GM21786 (cell line): ENCODE measurements around the gene ACLY.

Experiments
- ATAC-seq: cut with Tn5 transposase; IDR thresholded peaks from one replicate; pipeline ENCODE4 v1.9.1; 2021; ENCODE audit not compliant: unreplicated experiment

The ACLY gene

GRCh38 chr17:41918314-41919164 is at the start of gene ACLY:
ACLY (minus strand) TSS chr17:41918951; CDS start chr17:41913873, 5,078 bp downstream.
- peak; percentile 92 for ATAC-seq

DNA sequence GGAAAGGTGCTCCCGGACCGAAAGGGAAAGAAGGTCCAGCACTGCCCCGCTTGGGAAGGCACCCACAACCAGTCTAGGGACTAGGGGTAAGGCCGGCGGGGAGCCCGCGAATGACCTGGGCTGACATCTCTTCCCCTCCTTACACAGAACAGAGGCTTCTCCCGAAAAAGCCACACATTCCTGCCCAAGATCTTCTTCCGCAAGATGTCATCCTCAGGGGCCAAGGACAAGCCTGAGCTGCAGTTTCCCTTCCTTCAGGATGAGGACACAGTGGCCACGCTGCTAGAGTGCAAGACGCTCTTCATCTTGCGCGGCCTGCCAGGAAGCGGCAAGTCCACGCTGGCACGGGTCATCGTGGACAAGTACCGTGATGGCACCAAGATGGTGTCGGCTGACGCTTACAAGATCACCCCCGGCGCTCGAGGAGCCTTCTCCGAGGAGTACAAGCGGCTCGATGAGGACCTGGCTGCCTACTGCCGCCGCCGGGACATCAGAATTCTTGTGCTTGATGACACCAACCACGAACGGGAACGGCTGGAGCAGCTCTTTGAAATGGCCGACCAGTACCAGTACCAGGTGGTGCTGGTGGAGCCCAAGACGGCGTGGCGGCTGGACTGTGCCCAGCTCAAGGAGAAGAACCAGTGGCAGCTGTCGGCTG is 49.3 kb upstream of the ACLY start:
- ATAC-seq: no peak

DNA sequence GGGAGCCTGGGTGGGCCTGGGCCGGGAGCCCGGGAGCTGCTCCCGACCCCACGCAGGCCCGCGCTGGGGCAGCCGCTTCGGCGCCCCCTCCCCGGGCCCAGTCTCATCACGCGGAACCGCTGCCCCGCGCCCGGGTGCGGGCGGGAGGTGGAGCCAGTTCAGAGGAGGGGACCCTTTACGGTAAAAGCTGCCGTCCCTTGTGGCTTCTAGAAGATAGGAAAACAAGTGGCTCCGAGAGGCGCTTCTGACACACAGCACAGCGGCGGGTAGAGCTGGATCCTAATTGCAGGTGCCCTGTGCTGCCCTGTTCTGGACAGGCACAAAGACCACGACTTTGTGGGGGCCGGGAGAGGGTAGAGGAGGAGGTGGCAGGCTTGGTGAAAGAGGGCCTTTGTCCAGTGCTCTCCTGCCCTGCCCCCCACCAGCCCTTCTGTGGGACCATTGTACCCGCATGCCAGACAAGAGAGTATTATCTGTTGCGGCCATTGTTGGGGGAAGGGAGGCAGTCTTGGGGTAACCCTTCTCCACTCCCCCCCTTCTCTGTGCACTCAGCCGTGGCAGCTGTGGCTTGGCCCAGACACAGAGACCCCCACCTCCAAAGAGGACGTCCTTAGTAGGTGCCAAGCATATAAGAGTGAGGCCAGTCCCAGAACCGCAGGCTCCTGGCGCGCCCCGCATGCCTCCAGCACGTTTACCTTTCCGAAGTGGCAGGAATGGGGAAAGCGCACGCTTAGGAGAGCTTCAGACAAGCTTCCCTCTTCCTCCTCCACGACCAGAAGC is 48.6 kb upstream of the ACLY start:
- no peak for ATAC-seq

DNA sequence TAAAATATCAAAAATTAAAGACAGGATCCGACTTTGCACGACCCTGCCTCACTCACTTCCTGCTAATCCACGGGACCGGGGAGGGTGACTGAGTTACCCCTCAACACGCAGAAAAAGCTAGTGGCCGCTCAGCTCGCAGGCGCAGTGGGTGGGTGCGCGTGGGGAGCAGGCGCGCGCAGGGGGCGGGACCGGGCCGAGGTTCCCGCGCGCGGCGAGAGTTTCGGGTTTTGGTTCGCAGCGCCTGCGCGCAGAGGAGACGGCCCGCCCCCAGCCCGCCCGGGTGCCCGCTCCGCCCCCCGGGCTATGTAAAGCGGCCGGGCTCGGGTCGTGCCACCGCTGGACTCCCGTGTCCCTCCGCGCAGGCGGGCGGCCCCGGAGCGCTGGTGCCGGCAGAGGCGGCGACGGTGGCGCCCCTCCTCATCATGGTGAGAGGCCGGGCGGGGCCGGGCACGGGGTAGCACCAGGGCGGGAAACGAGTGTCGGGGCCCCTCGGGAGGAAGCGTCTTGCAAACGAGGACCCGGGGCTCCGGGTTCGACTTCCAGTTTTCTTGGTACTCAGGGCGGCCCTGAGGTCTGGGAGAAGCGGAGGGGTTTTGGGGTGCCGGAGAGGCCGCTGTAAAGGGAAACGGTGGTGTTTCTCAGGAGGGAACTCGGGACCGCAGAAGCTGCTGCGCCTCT is 47.9 kb upstream of the ACLY start, which contains the start of gene CNP:
CNP (plus strand) TSS at position 333 of the 678 bp plus-strand sequence; CDS start at position 423, 90 bp downstream.
- peak; percentile 45 for ATAC-seq

DNA sequence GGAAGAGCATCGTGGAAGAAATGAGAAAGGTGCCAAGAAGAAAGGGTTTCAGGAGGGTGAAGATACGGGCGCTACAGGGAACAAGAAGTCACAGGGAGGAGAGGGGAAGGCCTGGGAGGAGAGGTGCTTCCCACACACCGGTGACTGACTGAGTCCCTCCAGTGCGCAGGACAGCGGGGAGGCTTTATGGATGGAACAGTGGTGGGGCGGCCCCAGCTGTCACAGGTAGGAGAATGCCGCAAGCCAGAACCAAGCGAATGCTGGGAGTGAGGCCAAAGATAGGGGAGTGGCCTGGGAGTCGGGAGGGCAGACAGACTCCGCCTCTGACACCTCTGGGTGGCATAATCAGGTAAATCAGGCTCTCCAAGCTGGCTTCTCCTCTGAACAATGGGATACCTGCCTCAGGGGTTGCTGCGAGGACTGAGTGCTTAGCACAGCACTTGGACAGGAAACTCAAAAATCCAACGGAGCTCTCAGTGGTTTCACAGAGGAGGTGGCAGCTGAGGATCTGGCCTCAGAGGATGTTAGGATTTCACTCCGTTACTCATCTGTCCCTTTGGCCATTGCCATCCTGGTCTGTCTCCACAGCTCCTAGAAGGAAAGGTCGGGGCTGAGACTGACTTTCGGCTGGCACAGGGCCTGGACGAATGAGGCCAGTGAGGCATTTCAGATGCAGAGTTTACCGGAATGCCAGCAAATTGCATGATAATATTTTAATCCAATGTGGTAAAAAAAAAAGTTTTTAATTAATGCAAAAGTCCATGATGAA is 47.1 kb upstream of the ACLY start:
- ATAC-seq: peak; percentile 40

- no peak for ATAC-seq
These were observed 44.1 kb upstream of the ACLY start for GRCh38 chr17:41962768-41963434.

DNA sequence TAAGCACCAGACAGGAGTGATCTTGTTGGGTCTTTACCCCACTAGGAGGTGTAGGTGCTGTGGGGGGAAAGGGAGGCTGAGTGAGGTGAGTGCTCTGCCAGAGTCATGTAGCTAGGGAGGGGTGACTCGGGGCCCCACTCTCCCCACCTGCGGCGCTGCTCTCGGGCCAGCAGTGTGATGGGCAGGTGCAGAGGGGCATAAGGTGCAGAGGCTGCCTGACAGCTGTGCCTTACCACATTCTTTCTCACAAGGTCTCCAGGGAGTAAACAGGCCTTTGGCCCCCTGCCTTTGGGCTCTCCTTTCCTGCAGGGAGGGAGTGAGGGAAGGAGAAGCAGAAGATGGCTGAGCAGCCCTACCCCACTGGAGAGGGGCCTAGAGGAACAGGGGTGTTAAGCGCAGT is 43.4 kb upstream of the ACLY start:
- no peak for ATAC-seq

- no peak for ATAC-seq
These were observed 40.8 kb upstream of the ACLY start for GRCh38 chr17:41959336-41960095.

DNA sequence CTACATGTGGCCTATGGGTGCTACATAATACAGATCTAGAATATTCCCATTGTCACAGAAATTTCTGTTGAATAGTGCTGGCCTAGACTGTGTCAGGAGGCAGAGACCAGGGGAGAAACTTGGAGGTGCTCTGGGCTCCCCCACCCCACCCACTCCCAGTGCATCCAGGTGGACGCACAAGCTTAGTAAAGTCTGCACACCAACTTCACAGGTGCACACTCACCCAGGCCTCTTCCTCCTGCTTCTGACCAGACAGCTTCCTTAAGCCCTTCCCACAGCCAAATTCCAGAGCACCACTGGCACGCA is 40.2 kb upstream of the ACLY start:
- no peak for ATAC-seq

DNA sequence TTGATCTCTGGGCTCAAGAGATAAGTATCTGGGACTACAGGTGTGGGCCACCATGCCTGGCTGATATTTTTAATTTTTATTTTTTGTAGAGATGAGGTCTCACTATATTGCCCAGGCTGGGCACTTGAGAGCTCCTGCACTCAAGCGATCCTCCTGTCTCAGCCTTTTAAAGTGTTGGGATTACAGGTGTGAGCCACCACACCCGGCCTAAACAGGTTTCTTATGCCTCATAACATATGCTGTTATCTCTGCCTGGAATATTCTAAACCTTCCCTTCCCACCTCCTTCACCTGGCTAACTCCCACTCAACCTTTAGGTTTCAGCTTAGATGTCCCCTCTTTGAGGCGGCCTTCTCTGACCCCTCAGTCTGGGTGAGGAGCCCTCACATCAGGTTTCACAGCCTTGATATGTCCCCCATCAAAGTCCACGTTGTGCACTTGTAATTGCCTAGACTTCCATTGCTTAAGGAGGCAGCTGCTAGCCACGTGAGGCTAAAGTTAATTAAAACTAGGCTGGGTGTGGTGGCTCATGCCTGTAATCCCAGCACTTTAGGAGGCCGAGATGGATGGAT is 39.2 kb upstream of the ACLY start:
- ATAC-seq: no peak

DNA sequence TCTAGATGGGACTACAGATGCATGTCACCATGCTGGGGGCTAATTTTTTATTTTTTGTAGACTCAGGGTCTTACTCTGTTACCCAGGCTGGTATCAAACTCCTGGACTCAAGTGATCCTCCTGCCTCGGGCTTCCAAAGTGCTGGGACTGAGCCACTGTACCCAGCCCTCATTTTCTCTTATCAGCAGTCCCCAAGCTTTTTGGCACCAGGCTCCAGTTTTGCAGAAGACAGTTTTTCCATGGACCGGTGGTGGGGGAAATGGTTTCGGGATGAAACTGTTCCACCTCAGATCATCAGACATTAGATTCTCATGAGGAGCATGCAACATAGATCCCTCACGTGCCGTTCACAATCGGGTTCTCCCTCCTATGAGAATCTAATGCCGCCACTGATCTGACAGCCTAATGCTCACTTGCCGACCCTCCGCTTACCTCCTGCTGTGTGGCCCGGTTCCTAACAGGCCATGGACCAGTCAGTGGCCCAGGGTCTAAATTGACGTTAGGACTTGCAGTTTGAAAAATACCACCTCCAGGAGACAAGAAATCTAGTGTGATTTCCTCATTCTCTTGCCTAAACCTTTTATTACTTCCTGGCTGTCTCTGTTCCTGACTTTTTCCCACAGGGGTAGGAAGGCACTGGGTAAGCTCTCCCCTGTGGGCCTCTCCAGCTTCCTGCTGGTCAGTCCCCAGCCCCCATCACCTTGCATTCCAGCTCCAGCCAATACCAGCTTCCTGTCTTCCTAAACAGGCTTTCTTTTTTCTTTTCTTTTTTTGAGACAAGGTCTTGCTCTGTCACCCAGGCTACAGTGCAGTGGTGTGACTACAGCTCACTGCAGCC is 38.5 kb upstream of the ACLY start:
- no peak for ATAC-seq

DNA sequence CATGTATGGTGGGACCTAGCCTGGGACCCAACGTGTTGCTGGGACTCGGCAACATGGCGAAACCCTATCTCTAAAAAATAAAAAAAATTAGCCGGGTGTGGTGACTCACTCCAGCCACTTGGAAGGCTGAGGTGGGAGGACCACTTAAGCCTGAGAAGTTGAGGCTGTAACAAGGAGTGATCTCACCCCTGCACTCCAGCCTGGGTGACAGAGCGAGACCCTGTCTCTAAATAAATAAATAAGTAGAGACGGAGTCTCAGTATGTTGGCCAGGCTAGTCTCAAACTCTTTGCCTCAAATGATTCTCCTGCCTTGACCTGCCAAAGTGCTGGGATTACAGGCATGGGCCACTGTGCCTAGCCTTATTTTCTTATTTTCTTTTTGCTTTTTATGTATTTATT is 37.8 kb upstream of the ACLY start:
- ATAC-seq: no peak

GRCh38 chr17:41948762-41949460 is 30.2 kb upstream of the ACLY start:
- no peak for ATAC-seq

GRCh38 chr17:41944943-41945342 is 26.2 kb upstream of the ACLY start:
- no peak for ATAC-seq

GRCh38 chr17:41943492-41943891 is 24.7 kb upstream of the ACLY start:
- ATAC-seq: no peak

DNA sequence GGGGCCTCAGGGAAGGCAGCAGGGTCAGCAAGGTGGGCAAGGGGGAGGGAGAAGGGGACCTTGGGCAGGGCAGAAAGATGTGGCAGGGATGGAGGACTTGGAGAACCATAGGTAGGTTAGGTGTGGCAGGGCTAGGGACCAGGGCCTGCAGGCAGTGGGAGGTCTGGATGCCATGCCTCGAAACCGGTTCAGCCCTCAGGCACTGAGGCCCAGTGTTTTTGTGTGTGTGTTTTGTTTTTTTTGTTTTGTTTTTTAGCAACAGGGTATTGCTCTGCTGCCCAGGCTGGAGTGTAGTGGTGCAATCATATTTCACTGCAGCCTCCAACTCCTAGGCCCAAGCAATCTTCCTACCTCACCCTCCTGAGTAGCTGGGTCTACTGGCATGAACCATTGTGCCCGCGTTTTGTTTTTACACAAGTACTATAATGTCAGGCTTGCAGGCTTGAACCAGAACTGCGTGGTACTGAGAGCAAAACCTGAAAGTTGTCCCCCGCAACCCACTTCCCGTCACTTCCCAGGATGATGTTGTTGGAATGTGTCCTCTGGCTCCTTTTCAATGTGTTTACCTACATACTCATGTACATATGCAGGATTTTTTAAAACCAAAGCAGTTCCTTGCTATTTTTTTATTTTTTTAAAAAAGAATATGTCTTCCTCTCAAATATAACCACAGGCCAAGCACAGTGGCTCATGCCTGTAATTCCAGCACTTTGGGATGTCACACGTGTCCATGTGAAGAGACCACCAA is 24.0 kb upstream of the ACLY start:
- no peak for ATAC-seq

- no peak for ATAC-seq
These were observed 22.4 kb upstream of the ACLY start for GRCh38 chr17:41941168-41941567.
